ENCODE measurements around the gene FADS1.

GRCh38 chr11:61769946-61770683 lies 46.7 kb downstream of the FADS1 start:
- TF ChIP-seq CTCF (conservative IDR thresholded peaks at IDR 0.05 in 1 of 2, IDR thresholded peaks at IDR 0.05 in 1 of 2; ENCODE audit: low read depth in 1 of 2, low read length in 2 of 2) (no peak), EZH2 (IDR thresholded peaks at IDR 0.05; ENCODE audit: low read length, missing control alignments) (no peak)
